NCI-H2196 treated with DMSO at 0.1 percent for 48 hours (cell line): ENCODE measurements around the gene LAGE3.

Experiments
- DNase-seq: peaks from one replicate; lab custom pipeline; 2025; ENCODE audit not compliant: unreplicated experiment; lab: John Stamatoyannopoulos, UW

Gene LAGE3, protein sequence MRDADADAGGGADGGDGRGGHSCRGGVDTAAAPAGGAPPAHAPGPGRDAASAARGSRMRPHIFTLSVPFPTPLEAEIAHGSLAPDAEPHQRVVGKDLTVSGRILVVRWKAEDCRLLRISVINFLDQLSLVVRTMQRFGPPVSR

DNA sequence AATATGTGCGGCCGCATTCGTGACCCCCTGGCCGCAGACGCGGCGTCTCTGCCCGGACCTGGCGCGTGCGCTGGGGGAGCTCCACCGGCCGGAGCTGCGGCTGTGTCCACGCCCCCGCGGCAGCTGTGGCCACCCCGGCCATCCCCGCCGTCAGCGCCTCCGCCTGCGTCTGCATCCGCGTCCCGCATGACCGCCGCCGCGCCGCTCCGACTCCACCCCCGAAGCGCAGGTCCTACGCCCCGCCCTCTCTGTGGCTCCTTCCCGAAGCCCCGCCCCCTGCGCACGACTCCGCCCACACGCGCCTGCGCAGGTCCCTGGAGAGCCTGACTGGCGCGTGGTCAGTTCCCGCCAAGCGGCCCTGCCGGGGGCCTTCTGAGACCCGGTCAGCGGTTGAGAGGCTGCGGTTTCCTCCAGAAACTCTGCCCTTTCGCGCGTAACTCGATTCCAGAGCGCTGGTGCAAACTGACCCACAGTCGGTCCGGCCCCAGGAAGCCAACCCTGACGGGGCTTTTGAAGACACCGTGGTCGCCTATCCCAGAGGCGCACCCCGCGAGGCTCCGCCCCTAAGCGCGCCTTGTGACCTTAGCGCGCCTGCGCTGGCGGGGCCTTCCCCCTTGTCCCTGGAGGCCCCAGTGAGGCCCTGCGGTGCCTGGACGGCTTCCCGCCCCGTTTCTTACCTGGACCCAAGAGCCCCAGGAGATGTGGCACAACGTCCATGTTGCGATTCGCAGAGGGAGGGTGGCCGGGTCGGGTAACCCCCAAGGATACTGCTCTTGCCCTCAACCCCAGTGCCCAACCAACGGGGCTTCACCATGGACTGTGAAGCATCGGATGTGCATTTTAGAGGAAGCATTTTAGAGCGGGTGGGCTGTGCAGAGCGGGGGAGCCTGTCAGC lies at the start of gene LAGE3:
LAGE3 (minus strand) TSS at position 554 of the 895 bp plus-strand sequence; CDS start at position 188, 366 bp downstream.
- DNase-seq = peak; percentile 70

DNA sequence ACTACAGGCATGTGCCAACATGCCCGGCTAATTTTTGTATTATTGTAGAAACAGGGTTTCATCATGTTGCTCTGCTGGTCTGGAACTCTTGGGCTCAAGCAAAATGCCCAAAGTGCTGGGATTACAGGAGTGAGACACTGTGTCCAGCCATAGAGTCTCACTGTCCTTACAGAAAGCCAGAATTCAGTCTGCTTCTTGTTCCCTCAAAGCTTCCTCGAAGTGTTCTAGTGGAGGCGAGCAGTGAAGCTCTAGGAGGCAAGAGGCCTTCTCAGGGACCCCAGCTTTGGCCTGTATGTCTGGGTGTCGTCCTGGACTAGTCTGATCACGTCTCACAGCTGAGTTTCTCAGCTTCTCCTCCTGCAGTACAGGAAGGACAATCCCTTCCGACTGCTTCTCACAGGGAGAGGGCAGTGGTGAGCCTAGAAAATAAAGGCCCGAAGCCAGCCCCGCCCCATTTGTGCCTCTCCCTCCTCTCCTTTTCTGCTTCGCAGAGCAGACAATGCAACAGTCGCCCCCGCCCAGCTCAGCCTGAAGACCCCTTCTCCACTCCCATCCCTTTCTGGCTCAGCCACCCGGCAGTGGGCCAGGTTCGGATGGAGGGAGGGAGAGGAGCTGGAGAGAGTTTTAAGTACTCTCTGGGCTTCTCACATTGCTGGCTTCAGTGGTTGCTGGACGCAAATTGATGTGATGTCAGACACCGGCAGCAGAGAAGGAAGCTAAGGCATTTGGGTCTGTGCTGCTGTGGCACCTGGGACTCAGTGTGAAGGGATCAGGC lies 48.0 kb upstream of the LAGE3 start:
- peak; percentile 50 for DNase-seq

DNA sequence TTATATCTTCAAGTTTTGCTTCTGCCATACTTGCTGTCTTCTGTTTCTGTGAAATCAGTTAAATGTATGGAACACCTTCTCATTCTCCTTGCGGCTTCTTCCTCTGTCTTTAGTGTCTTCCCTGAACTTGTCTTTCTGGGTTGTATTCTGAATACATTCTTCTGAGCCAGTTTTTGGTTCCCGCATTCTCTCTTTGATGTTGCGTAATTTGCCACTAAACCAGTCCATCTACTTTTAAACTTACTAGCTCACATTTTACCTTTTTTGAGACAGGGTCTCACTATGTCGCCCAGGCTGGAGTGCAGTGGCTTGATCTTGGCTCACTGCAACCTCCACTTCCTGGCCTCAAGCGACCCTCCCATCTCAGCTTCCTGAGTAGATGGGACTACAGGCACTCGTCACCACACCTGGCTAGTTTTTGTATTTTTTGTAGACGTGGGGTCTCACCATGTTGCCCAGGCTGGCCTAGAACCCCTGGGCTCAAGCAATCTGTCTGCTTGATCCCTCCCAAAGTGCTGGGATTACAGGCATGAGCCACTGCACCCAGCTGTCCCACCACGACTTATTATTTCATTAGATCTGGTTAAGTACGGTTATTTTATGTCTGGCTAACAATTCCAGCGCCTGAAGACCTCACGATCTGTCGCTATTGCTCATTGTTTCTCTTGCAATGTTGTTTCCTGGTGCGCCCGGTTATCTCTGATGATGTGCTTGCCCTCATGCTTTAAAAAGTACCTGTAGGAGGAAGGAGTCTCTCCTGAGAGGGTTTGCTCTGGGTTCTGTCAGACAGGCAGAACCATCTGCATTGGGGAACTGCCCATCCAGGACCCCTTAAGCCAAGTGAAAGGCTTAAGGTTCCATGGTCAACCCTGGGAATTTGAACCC lies 46.8 kb upstream of the LAGE3 start:
- no peak for DNase-seq

DNA sequence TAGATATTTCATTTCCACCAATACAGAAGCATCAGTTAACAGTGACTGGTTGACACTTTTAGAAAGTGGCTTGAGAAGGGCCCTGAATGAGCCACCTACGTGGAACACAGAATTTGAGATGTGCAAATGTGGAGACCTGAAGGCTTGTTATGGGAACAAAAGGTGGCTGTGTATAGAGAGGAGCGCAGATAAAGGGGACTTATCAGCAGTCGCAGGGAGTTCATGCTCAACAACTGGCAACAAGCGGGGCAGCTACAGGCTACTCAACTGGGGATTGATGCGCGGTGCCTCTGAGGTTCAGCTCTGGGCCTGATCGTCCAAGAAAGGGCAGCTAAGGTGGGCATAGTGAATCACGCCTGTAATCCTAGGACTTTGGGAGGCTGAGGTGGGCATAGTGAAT lies 40.3 kb upstream of the LAGE3 start:
- DNase-seq = no peak

DNA sequence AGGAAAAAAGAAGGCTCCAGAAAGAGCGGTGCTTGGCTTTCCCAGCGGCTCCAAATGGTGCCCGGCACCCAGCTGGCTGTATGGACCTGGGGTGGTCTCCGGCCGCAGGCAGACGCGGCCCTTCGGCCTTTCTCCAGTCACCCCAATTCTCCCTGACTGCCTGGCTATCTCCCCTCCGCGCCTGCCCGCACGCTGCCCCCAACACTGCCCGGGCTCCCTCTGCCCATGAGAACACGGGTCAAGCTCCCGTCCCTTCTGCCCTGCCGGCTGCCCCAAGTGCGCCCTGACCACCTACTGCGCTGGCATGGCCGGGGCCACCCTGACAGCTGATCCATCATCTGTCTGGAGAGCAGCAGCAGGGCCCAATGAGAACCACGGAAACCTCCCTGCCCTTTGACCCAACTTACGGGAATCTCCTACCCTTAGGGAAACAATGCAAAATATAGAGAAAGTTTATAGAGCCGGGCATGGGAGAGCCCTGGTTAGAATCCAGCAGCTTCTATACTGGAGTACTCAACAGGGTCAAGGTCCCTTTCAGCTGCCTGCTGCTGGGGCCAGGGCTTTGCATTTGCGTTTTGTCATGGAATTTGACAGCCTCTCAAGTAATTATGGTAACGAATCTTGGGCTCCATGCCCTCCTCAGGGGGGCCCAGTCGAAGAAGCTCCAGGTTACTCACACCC lies 38.2 kb upstream of the LAGE3 start:
- DNase-seq = no peak

DNA sequence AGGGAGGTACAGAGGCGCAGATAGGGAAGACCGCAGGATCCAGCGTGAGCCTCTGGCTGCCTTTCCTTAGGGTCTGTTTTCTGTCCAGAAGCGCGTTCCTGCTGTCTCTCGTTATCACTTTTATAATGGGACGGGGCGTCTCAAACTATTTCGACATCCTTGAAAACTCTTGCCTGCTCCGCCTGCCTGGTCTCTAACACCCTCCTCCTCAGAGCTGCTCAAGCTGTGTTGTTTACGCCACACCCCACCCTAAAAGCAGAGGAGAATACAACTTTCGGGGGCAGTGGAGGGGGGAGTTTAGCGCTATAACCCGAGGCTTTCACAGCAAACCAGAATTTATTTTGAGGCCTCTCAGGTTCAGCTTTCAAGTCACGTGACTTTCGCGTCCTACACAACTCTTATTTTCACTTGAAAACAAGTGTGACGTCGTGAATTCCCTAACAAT lies 37.6 kb upstream of the LAGE3 start:
- no peak for DNase-seq

DNA sequence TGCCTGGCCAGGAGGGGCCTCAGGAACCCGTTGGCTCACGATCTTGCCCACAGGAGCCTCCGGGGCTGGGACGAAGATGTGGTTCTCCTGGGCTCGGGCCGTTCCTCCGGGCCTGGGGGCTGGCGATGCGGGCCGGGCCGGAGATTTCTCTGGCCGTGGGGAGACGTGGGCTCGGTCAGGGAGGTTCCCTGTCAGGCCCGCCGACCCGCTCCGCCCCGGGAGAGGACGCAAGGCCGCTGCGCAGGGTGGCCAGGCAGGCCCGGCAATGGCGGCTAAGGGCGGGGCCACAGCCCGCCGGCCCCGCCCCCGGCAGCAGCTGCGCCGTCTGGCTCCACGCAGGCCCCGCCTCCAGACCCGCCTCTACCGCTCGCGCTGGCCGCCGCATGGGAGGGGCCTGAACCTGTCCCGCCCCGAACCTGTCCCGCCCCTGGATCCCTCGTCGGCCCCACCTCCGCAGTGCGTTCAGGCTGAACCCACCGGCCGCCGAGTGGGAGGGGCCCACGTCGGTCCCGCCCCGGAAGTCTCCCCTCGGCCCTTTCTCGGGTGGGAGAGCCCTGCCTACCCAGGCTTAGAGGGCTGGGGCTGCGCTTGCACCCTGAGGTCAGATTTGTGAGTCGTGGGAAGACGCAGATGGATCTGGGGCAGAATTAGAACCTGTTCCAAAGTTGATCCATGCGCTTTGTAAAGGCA lies 37.0 kb upstream of the LAGE3 start, which contains the start of gene FAM3A:
FAM3A (minus strand) TSS at position 267 of the 690 bp plus-strand sequence. CDS start 460 bp downstream, outside the sequence.
- peak; percentile 57 for DNase-seq

DNA sequence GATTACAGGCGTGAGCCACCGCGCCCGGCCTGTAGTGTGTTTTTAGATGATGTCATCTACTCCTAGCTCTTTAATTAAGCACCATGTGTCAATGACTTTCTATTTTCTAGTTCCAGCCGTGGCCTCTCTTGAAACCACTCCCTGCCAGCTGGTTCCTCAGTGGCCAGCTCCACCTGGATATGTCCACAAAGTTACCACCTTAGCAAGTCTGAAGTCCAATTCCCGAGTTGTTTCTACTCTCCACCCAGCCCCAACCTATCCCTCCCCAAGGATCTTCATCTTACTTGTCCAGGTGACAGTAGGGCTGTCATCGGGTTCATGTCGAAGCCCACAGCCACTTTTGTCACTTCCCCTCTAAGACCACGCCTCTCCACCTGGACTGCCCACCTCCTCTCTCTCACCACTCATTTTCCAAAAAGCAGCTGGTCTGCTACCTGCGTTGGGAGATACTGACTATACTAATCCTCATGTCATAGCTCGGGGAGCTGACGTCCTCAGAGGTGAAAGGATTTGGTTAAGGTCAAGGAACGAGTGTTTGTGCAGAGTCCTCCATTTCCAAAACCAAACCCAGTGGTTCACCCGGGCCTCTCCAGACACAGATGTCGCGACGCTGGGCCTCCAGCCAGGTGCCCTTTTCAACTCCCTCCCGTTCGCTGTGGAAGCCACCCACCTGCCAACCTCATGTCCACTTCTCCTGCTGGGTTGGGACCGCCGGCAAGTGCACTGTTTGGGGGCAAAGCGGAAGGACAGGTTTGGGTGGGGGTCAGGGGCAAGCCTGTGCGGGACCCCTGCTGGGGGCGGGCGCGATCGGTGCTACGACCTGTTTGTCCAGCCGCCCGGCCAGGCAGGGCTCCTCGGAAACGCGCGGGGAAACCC lies 36.2 kb upstream of the LAGE3 start:
- no peak for DNase-seq

DNA sequence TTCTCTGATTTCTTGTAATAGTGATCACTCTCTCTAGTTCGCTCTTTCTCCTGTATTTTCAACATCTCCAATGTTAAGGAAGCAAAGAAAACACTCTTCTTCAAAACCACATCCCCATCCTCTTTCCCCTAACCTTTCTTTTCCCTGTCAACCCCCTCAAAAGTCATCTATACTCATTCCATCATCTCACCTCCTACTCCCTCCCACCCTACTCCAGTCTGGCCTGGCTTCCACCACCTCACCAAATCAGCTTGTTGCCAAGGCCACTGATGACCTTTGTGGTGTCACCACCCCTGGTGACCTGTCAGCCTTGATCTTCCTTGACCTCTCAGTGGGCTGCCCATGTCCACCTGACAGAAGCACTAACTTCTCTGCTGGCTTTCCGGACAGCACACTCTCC lies 34.6 kb upstream of the LAGE3 start:
- DNase-seq = no peak

DNA sequence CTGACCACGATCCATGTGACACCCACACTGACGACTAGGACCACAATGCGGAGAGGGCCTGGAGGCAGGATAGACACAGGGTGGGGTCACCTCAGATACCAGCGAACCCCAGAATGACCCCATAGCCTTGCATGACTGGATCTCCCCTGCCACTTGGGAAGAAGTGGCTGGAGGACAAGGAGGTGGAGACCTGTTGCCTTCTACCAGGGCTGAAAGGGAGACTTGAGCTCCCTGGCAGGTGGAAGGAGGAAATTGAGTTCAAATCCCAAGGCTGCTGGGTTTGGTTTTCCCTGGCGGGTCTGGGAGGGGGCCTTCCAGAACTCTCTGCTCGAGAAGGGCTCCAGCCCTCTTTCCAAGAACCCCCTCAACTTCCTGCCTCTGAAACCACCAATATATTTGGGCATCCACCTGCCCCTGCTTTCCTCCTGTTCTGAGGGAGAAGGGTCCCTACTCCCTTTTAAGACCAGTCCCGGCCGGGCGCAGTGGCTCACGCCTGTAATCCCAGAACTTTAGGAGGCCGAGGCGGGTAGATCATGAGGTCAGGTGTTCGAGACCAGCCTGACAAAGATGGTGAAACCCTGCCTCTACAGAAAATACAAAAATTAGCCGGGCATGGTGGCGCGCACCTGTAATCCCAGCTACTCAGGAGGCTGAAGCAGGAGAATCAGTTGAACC lies 33.9 kb upstream of the LAGE3 start:
- no peak for DNase-seq

DNA sequence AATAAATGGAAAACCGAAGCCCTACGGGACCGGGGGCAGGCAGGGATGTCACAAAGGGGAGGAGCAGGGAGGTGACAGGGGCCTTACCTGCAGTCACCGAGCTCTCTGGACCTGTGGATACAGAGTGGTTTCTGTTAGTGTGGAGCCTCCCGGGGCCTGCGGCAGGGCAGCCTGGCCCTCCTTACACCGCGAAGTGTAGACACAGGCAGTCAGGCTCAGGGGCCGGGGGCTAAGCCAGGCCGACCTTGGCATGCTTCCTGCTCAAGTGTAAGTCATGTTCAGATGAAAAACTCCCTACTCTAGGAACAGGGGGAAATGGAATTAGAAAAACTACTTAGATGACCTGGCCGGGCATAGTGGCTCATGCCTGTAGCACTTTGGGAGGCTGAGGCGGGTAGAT lies 32.7 kb upstream of the LAGE3 start:
- no peak for DNase-seq

DNA sequence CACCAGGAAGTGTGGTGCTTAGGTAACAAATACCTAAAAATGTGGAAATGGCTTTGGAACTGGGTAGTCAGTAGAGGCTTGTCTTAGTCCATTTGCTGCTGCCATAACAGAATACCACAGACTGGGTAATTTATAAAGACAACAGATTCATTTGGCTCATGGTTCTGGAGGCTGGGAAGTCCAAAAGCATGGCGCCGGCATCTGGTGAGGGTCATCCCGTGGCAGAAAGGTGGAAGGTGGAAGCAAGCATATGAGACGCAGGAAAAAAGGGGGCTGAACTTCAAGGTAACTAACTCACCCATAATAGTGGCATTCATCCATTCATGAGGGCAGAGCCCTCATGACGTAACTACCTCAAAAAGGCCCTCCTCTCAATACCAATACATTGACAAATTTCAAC lies 30.4 kb upstream of the LAGE3 start:
- DNase-seq = no peak

DNA sequence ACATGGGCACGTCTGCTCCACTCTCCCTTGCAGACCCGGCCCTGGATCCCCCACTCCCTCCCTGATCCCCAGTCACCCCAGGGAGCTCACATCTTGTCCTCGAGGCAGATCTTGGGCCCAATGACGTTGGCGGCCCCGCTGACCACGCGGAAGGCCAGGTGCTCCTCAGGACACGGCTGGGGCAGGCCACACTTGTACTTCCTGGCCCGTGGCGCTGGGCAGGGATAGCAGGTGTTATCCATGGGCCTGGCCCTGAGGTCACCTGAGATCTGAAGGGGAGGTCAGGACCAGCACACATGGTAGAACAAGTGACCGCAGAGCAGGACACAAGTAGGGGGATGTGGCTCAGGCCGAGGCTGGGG lies 29.3 kb upstream of the LAGE3 start:
- DNase-seq = no peak

DNA sequence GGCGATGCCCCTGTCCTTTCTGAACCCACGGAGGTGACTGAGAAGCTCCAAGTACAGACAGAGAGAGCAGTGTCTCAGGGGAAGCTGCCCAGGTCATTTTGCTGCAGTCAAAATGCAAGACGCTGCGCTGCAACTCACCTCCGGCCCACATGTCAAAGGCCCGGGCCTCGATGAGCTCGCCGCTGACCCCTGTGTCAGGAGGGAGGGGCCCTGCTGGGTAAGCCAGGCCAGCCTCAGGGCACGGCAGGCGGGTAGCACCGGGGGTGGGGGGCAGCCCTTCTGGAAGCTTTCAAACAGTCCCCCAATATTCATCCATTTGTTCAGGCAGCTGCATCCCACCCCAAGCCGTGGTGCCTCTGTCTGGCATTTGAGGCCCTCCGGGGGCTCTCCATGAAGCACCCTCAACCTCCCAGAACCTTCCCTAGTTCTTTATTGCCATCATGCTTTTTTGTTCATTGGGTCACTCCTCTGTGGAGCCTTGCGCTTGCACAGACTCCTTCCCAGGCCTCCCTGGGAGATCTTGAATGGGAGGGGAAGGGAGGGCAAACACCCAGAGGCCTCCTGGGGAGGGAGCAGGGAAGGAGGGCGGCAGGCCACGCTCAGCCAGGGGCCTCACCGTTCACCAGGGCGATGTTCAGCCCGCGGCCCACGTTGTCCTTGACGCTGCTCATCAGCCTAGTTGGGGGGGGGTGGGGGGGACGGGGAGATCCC lies 28.7 kb upstream of the LAGE3 start:
- DNase-seq = no peak

DNA sequence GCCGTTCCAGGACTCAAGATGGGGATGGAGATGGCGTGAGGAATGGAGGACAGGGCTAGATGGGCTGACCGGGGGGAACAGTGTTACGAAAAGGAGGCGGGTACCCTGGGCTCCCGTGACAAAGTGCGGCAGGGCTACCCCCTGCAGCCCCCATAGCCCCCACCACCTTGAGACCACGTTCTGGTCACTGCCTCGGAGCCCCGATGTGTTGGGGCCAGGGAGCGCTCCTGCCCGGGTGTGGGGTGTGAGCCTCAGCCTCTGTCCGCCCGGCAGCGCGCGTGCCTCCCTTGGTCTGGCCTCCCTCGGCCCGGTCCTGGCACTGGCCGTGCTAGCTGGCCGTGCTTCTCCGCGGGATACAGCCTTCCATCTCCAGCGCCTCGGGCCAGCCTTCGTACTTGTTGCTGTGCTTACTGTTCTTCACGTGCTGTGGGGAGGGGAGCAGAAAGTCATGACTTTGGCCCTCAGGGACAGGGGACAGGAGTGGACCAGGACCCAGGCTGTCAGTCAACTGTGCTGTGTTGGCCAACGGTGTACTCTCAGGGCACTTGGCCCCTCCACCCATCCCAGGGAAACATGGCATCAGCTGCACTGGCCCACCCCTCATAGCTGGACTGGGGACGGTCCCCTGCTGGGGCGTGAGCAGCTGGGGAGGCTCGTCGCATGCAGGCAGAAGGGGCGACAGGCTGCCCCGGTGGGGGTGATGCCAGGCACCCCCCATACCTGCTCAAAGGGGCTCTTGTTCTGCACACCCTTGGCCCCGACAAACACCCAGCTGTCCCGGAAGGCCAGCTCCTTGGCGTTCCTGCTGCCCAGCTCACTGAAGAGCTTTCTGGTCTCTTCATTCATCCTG lies 27.6 kb upstream of the LAGE3 start:
- DNase-seq = no peak

DNA sequence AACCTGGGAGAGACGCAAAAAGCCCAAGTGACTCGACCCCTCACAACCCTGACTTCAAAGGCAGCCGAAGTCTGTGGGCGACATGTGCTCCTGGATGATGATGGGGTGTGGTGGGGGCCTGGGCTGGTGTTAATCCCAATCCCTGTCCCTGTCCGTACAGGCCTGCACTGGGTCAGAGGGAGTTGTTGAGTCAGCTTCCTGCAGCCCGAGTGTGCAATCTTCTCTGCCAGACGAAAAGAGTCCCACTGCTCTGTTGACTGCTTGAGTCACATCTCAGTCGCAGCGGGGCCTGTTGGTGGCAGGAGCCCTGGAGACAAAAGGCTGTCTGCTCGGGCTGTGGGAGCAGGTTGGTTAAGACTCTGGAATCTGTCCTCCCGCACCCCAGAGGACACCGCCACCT lies 26.7 kb upstream of the LAGE3 start:
- DNase-seq = no peak

DNA sequence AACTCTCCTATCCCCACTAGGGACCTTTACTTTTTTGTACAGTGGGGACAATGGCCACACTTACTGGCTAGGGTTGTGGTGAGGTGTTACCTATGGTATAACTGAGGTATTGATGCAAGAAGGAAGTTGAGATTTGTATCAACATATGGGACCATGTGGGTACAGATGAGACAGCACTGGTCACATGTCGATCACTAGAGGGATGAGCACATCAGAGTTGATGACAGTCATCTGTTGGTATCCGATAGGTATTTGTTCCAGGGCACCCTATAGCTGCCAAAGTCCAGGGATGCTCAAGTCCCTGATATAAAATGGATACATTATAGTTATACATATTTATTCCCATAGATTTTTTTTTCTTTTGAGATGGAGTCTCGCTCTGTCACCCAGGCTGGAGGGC lies 23.9 kb upstream of the LAGE3 start:
- no peak for DNase-seq
